H9 (cell line): ENCODE measurements around the gene SRGAP3. TPM values are rescaled to one million over a fixed set of nuclear protein-coding genes. Genes with fewer than 3 reads are reported as not detected.

Experiments used
- DNase-seq: peaks from one replicate; pipeline ENCODE4 v3.0.0-alpha.2; 2017
- H2AFZ ChIP-seq: one replicate; pipeline ENCODE4 v1.6.1; 2013; ENCODE audit warnings: mild to moderate bottlenecking, low read length, control low read depth, moderate library complexity
- H2AK5ac ChIP-seq: 2 replicates; pipeline ENCODE4 v1.6.1; 2013; ENCODE audit warnings: low read length, control low read depth, mixed read lengths; ENCODE audit not compliant: insufficient read length
- H2BK120ac ChIP-seq: one replicate; pipeline ENCODE4 v1.6.1; 2013; ENCODE audit warnings: low read depth, mild to moderate bottlenecking, low read length, control low read depth, inconsistent platforms; ENCODE audit not compliant: poor library complexity, severe bottlenecking
- H2BK12ac ChIP-seq: 2 replicates; pipeline ENCODE4 v1.6.1; 2013; ENCODE audit warnings: low read length, control low read depth, mixed read lengths, low read depth; ENCODE audit not compliant: insufficient read length
- H2BK15ac ChIP-seq: 2 replicates; pipeline ENCODE4 v1.6.1; 2013; ENCODE audit warnings: low read depth, low read length, control low read depth
- H2BK20ac ChIP-seq: one replicate; pipeline ENCODE4 v1.6.1; 2013; ENCODE audit warnings: low read depth, mild to moderate bottlenecking, low read length, control low read depth, inconsistent platforms; ENCODE audit not compliant: poor library complexity, severe bottlenecking
- H2BK5ac ChIP-seq: 2 replicates; pipeline ENCODE4 v1.6.1; 2013; ENCODE audit warnings: low read length, control low read depth, mixed read lengths; ENCODE audit not compliant: insufficient read length
- H3K14ac ChIP-seq: 2 replicates; pipeline ENCODE4 v1.6.1; 2013; ENCODE audit warnings: low read length, control low read depth; ENCODE audit not compliant: insufficient read depth
- H3K18ac ChIP-seq: 2 replicates; pipeline ENCODE4 v1.6.1; 2013; ENCODE audit warnings: low read depth, mild to moderate bottlenecking, mixed read lengths, low read length, control low read depth; ENCODE audit not compliant: insufficient read length
- H3K23ac ChIP-seq: 2 replicates; pipeline ENCODE4 v1.6.1; 2013; ENCODE audit warnings: low read length, control low read depth, mixed read lengths, low read depth; ENCODE audit not compliant: insufficient read length
- H3K23me2 ChIP-seq: 2 replicates; pipeline ENCODE4 v1.6.1; 2013; ENCODE audit warnings: low read depth, mild to moderate bottlenecking, mixed read lengths, low read length, control low read depth; ENCODE audit not compliant: insufficient read length, poor library complexity, severe bottlenecking
- H3K27ac ChIP-seq: 2 replicates; pipeline ENCODE4 v1.5.1; 2013; ENCODE audit warnings: low read length, control low read depth, mixed read lengths, low read depth; ENCODE audit not compliant: insufficient read length
- H3K27me3 ChIP-seq: 2 replicates; pipeline ENCODE4 v1.6.1; 2013; ENCODE audit warnings: low read length, control low read depth, inconsistent platforms; ENCODE audit not compliant: insufficient read depth
- H3K4ac ChIP-seq: 2 replicates; pipeline ENCODE4 v1.6.1; 2013; ENCODE audit warnings: low read depth, mild to moderate bottlenecking, control low read depth, inconsistent platforms, low read length, moderate library complexity
- H3K4me1 ChIP-seq: 2 replicates; pipeline ENCODE4 v1.6.1; 2013; ENCODE audit warnings: low read length, control low read depth, inconsistent platforms; ENCODE audit not compliant: insufficient read depth
- H3K4me2 ChIP-seq: 2 replicates; pipeline ENCODE4 v1.6.1; 2013; ENCODE audit warnings: low read length, control low read depth, mixed read lengths; ENCODE audit not compliant: insufficient read length, insufficient read depth
- H3K56ac ChIP-seq: 2 replicates; pipeline ENCODE4 v1.6.1; 2013; ENCODE audit warnings: low read depth, mild to moderate bottlenecking, mixed read lengths, low read length, control low read depth; ENCODE audit not compliant: insufficient read length
- H3K79me1 ChIP-seq: 2 replicates; pipeline ENCODE4 v1.6.1; 2013; ENCODE audit warnings: low read depth, mild to moderate bottlenecking, moderate library complexity, low read length, control low read depth, inconsistent platforms; ENCODE audit not compliant: insufficient read depth, poor library complexity, severe bottlenecking
- H3K79me2 ChIP-seq: 2 replicates; pipeline ENCODE4 v1.6.1; 2013; ENCODE audit warnings: low read length, control low read depth, inconsistent platforms; ENCODE audit not compliant: insufficient read depth
- H3K9ac ChIP-seq: 2 replicates; pipeline ENCODE4 v1.6.1; 2013; ENCODE audit warnings: low read length, control low read depth, mixed read lengths; ENCODE audit not compliant: insufficient read length; ENCODE audit errors: extremely low read depth
- H3K9me3 ChIP-seq: one replicate; pipeline ENCODE4 v1.6.1; 2013; ENCODE audit warnings: low read depth, low read length, inconsistent platforms; ENCODE audit not compliant: control insufficient read depth
- H3T11ph ChIP-seq: one replicate; pipeline ENCODE4 v1.6.1; 2013; ENCODE audit warnings: mild to moderate bottlenecking, low read length, control low read depth, inconsistent platforms
- H4K20me1 ChIP-seq: one replicate; pipeline ENCODE4 v1.6.1; 2013; ENCODE audit not compliant: control insufficient read depth, insufficient read length, insufficient read depth
- H4K5ac ChIP-seq: 2 replicates; pipeline ENCODE4 v1.6.1; 2013; ENCODE audit warnings: low read depth, mild to moderate bottlenecking, mixed read lengths, low read length, control low read depth; ENCODE audit not compliant: insufficient read length
- H4K8ac ChIP-seq: replicated peaks from 2 replicates; pipeline ENCODE4 v1.6.1; 2013; ENCODE audit warnings: low read length, control low read depth, mixed read lengths, low read depth; ENCODE audit not compliant: insufficient read length
- H4K91ac ChIP-seq: 2 replicates; pipeline ENCODE4 v1.6.1; 2013; ENCODE audit warnings: low read depth, mild to moderate bottlenecking, moderate library complexity, mixed read lengths, low read length, control low read depth; ENCODE audit not compliant: insufficient read length
- H3K27ac Mint-ChIP-seq, 3 experiments: 2 replicates in 2 of 3; 3 replicates in 1 of 3; pipeline ENCODE4 v1.8.0; 2020 to 2021; ENCODE audit warnings: mixed read lengths in 3 of 3, mild to moderate bottlenecking in 1 of 3, moderate library complexity in 1 of 3
- H3K27me3 Mint-ChIP-seq: 2 replicates; pipeline ENCODE4 v1.8.0; 2021; ENCODE audit warnings: low read depth, mild to moderate bottlenecking, moderate library complexity, mixed read lengths
- H3K36me3 Mint-ChIP-seq, 3 experiments: 2 replicates in 2 of 3; 3 replicates in 1 of 3; pipeline ENCODE4 v1.8.0; 2020 to 2021; ENCODE audit warnings: low read depth in 3 of 3, mixed read lengths in 3 of 3; ENCODE audit not compliant: insufficient read depth in 1 of 3
- H3K4me1 Mint-ChIP-seq, 2 experiments: 2 replicates each; pipeline ENCODE4 v1.8.0; 2020; ENCODE audit warnings: mixed read lengths in 2 of 2
- H3K4me3 Mint-ChIP-seq, 2 experiments: 2 replicates in 1 of 2; 3 replicates in 1 of 2; pipeline ENCODE4 v1.8.0; 2020 to 2021; ENCODE audit warnings: mild to moderate bottlenecking in 2 of 2, mixed read lengths in 2 of 2, moderate library complexity in 1 of 2
- H3K9me3 Mint-ChIP-seq, 2 experiments: 2 replicates in 1 of 2; 3 replicates in 1 of 2; pipeline ENCODE4 v1.8.0; 2020; ENCODE audit warnings: mild to moderate bottlenecking in 2 of 2, mixed read lengths in 2 of 2, moderate library complexity in 1 of 2
- CTCF ChIP-seq: fragments of 200-600 bp; sonication (generic); conservative IDR thresholded peaks from 3 replicates; pipeline ENCODE4 v1.8.0; 2021; ENCODE audit warnings: antibody characterized with exemption, mild to moderate bottlenecking
- WGBS: extraction: QIAGEN DNeasy Blood & Tissue Kit; methylation state at CpG from one replicate; pipeline ENCODE4 v1.1.7; 2013; ENCODE audit warnings: missing lambda C conversion rate, low lambda C conversion rate, mixed read lengths; ENCODE audit not compliant: insufficient read length; ENCODE audit errors: extremely low coverage; 5-methylcytosine and 5-hydroxymethylcytosine counted together
- total RNA-seq: library from RNA; stranded (reverse); gene quantifications from 2 replicates; pipeline ENCODE4 v1.2.1, GENCODE V29; 2021

SRGAP3 gene
- total RNA-seq, 1 experiment from 2014 or later = 3.4 TPM

GRCh38 chr3:9021271-9022009 is 228.0 kb downstream of the SRGAP3 start:
- Histone ChIP-seq H3K4me2 (no peak overlapping the region), H3K27ac (no peak overlapping the region)

More at GRCh38 chr3:9021271-9022009, 228.0 kb downstream of the SRGAP3 start:
- peak overlapping the region in 2 of 3 experiments; percentile 17 to 67; a peak in 2 of 7 replicates for H3K27ac Mint-ChIP-seq
- no peak overlapping the region for H2BK120ac ChIP-seq
- H3K18ac ChIP-seq = no peak overlapping the region
- H4K20me1 ChIP-seq = no peaks in the 10 kb centered on the region
- H3K56ac ChIP-seq = no peak overlapping the region
- no peaks in the 10 kb centered on the region for H3K4me1 ChIP-seq
- no peaks in the 10 kb centered on the region for H3K9me3 ChIP-seq
- H3K23ac ChIP-seq = no peak overlapping the region
- no peaks in the 10 kb centered on the region for H3K23me2 ChIP-seq
- no peaks in the 10 kb centered on the region for H3K27me3 ChIP-seq
- no peak overlapping the region for H2BK15ac ChIP-seq
- no peak overlapping the region for H2BK20ac ChIP-seq
- no peak overlapping the region for H4K5ac ChIP-seq
- H3K4me1 Mint-ChIP-seq = peaks cover 38 to 44% of the 10 kb centered on the region in 2 experiments
- no peak overlapping the region for H2AFZ ChIP-seq
- H3K79me2 ChIP-seq = no peaks in the 10 kb centered on the region
- H3K27me3 Mint-ChIP-seq = no peaks in the 10 kb centered on the region
- no peak overlapping the region for H3K4me3 Mint-ChIP-seq
- no peak overlapping the region for H2BK12ac ChIP-seq
- no peak overlapping the region for H3K14ac ChIP-seq
- H3T11ph ChIP-seq = no peak overlapping the region
- H2AK5ac ChIP-seq = no peak overlapping the region
- no peak overlapping the region for H4K91ac ChIP-seq
- no peak for DNase-seq
- H3K4ac ChIP-seq = no peak overlapping the region
- H3K79me1 ChIP-seq = no peaks in the 10 kb centered on the region
- no peak overlapping the region for H2BK5ac ChIP-seq
- no peaks in the 10 kb centered on the region for H3K9me3 Mint-ChIP-seq
- H4K8ac ChIP-seq = no peak overlapping the region
- no peak overlapping the region for H3K9ac ChIP-seq
- H3K36me3 Mint-ChIP-seq = no peaks in the 10 kb centered on the region
- no CpG with 5 or more reads among the region's 7 CpGs for WGBS
- TF ChIP-seq CTCF = no peak
